OCI-LY1 (cell line): Measurements from ENCODE around the gene TNFAIP8.

Experiments used
- EZH2 ChIP-seq: fragments of 200-600 bp; sonication (generic), shearing (Covaris generic); IDR thresholded peaks from 2 replicates; pipeline ENCODE4 v1.8.0; 2017; ENCODE audit warnings: borderline replicate concordance, mixed run types, mild to moderate bottlenecking, antibody characterized with exemption, low read length, moderate library complexity, mixed read lengths
- TF ChIP-seq, protein P1 (sequence below): fragments of 200-600 bp; sonication (generic), shearing (Covaris generic); IDR thresholded peaks from 2 replicates; pipeline ENCODE4 v1.5.1; 2017; ENCODE audit warnings: mild to moderate bottlenecking, antibody characterized with exemption, low read length, moderate library complexity, mixed read lengths

DNA sequence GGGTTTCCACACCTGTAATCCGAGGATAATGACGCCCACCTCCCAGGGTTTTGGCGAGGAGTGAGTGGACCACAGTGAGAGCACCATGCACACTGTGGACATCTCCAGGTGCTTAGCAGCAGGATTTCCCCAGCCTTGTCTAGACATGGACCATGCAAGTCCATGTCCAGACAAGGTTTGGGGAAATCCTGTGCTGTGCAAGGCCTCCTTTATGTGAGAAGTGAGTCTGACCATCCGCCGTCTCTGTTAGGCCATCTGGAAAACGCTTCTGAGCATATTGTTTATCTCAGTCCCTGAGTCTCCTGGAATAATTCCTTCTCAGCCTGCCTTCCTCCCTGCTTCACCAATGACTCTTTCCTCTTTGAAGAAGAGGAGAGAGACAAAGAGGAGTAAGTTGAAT is 26.2 kb upstream of the TNFAIP8 start:
- TF ChIP-seq, protein P1, sequence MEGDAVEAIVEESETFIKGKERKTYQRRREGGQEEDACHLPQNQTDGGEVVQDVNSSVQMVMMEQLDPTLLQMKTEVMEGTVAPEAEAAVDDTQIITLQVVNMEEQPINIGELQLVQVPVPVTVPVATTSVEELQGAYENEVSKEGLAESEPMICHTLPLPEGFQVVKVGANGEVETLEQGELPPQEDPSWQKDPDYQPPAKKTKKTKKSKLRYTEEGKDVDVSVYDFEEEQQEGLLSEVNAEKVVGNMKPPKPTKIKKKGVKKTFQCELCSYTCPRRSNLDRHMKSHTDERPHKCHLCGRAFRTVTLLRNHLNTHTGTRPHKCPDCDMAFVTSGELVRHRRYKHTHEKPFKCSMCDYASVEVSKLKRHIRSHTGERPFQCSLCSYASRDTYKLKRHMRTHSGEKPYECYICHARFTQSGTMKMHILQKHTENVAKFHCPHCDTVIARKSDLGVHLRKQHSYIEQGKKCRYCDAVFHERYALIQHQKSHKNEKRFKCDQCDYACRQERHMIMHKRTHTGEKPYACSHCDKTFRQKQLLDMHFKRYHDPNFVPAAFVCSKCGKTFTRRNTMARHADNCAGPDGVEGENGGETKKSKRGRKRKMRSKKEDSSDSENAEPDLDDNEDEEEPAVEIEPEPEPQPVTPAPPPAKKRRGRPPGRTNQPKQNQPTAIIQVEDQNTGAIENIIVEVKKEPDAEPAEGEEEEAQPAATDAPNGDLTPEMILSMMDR = no peak
- no peak for TF ChIP-seq EZH2
